Endothelial cell of umbilical vein (primary cell): ENCODE results near the gene SMURF1. TPM values are rescaled to one million over a fixed set of nuclear protein-coding genes. Genes with fewer than 3 reads are reported as not detected.

Source experiments
- BruUV-seq: library from RNA; stranded (reverse); fragments of 400-500 nt; replicated peaks from 2 replicates; lab custom pipeline; 2021; lab: Mats Ljungman, UMichigan
- CTCF ChIA-PET: fragments of 300-600, 350-600 bp; sonication (Branson Sonifier 250); formaldehyde crosslinking; loops from one replicate; lab custom pipeline; 2021; ENCODE audit warnings: antibody characterized with exemption, inconsistent platforms; lab: Charles Lee
- POLR2A ChIA-PET: fragments of 300-600, 350-600 bp; sonication (Branson Sonifier 250); formaldehyde crosslinking; loops from one replicate; lab custom pipeline; 2021; ENCODE audit warnings: antibody characterized with exemption, inconsistent platforms; lab: Charles Lee
- DNase-seq: peaks from one replicate; pipeline ENCODE4 v3.0.0-alpha.2; 2011; ENCODE audit warnings: low read depth, low spot score
- FAIRE-seq: peaks from 2 replicates; lab custom pipeline; 2011; peaks lifted over from hg19 to GRCh38; lab: Jason Lieb, UNC
- H2AFZ ChIP-seq: 2 replicates; pipeline ENCODE4 v1.6.0; 2012; ENCODE audit warnings: low read depth, low read length, control low read depth, inconsistent platforms
- H3K27ac ChIP-seq: 2 replicates; pipeline ENCODE4 v1.5.1; 2011; ENCODE audit warnings: low read depth, mild to moderate bottlenecking, control low read depth, low read length, moderate library complexity; ENCODE audit not compliant: insufficient read depth
- H3K27me3 ChIP-seq, 2 experiments: 2 replicates each; pipeline versions ENCODE4 v1.6.0 to v1.6.1; 2011; ENCODE audit warnings: low read length in 2 of 2, mixed read lengths in 1 of 2; ENCODE audit not compliant: control insufficient read depth in 2 of 2, insufficient read depth in 2 of 2
- H3K36me3 ChIP-seq, 2 experiments: 2 replicates in 1 of 2; 3 replicates in 1 of 2; pipeline ENCODE4 v1.5.1; 2011; ENCODE audit warnings: low read length in 2 of 2, mild to moderate bottlenecking in 1 of 2, moderate library complexity in 1 of 2; ENCODE audit not compliant: control insufficient read depth in 2 of 2, insufficient read depth in 2 of 2; ENCODE audit errors: extremely low read depth in 1 of 2
- H3K4me1 ChIP-seq: 3 replicates; pipeline ENCODE4 v1.5.1; 2011; ENCODE audit warnings: mild to moderate bottlenecking, low read length; ENCODE audit not compliant: control insufficient read depth, insufficient read depth; ENCODE audit errors: extremely low read depth
- H3K4me2 ChIP-seq: 2 replicates; pipeline ENCODE4 v1.6.1; 2011; ENCODE audit warnings: low read length, control low read depth, mixed read lengths; ENCODE audit not compliant: insufficient read depth
- H3K4me3 ChIP-seq, 3 experiments: fragments of 200-600 bp in 1 of 3; sonication (generic), shearing (Covaris generic) in 1 of 3; replicated peaks in 1 of 3; 2 replicates each; pipeline ENCODE4 v1.5.1; 2011 to 2016; ENCODE audit warnings: control low read depth in 3 of 3, low read length in 3 of 3, mild to moderate bottlenecking in 2 of 3, inconsistent platforms in 1 of 3, low read depth in 1 of 3, moderate library complexity in 1 of 3; ENCODE audit not compliant: insufficient read depth in 1 of 3
- H3K79me2 ChIP-seq: 2 replicates; pipeline ENCODE4 v1.6.0; 2012; ENCODE audit warnings: low read length, inconsistent platforms; ENCODE audit not compliant: control insufficient read depth, insufficient read depth
- H3K9ac ChIP-seq: replicated peaks from 2 replicates; pipeline ENCODE3; 2011; ENCODE audit warnings: low read length, control low read depth; ENCODE audit not compliant: insufficient read depth; ENCODE audit errors: extremely low read depth
- H3K9me1 ChIP-seq: replicated peaks from 3 replicates; pipeline ENCODE4 v1.6.0; 2011; ENCODE audit warnings: mild to moderate bottlenecking, low read length; ENCODE audit not compliant: control insufficient read depth, insufficient read depth; ENCODE audit errors: extremely low read depth
- H3K9me3 ChIP-seq: replicated peaks from 2 replicates; pipeline ENCODE4 v1.5.1; 2012; ENCODE audit warnings: low read length, inconsistent platforms; ENCODE audit not compliant: control insufficient read depth, insufficient read depth
- H4K20me1 ChIP-seq: replicated peaks from 2 replicates; pipeline ENCODE3; 2011; ENCODE audit warnings: mild to moderate bottlenecking, low read length; ENCODE audit not compliant: control insufficient read depth, insufficient read depth; ENCODE audit errors: extremely low read depth
- CTCF ChIP-seq, 2 donors: IDR thresholded peaks; 1 replicate in 1 of 2; 2 replicates in 1 of 2; pipeline ENCODE4 v1.5.1; 2011; ENCODE audit warnings: low read length in 2 of 2, mild to moderate bottlenecking in 2 of 2, moderate library complexity in 2 of 2, control low read depth in 1 of 2, inconsistent platforms in 1 of 2, low read depth in 1 of 2; ENCODE audit not compliant: insufficient read depth in 1 of 2; ENCODE audit errors: extremely low read depth in 1 of 2
- EZH2 ChIP-seq: IDR thresholded peaks from 2 replicates; pipeline ENCODE4 v1.6.1; 2012; ENCODE audit warnings: borderline replicate concordance, low read depth, mild to moderate bottlenecking, moderate library complexity, low read length, inconsistent platforms; ENCODE audit not compliant: severe bottlenecking
- FOS ChIP-seq: IDR thresholded peaks from 2 replicates; pipeline ENCODE4 v1.6.1; 2011; ENCODE audit warnings: mild to moderate bottlenecking, low read length, moderate library complexity, borderline replicate concordance; ENCODE audit not compliant: insufficient read depth
- GATA2 ChIP-seq: IDR thresholded peaks from 2 replicates; pipeline ENCODE4 v1.7.0; 2011; ENCODE audit warnings: low read depth, mild to moderate bottlenecking, moderate library complexity, mixed read lengths, low read length; ENCODE audit not compliant: insufficient read length, insufficient read depth
- JUN ChIP-seq: IDR thresholded peaks from 2 replicates; pipeline ENCODE4 v1.6.1; 2011; ENCODE audit warnings: borderline replicate concordance, low read depth; ENCODE audit not compliant: insufficient read length, insufficient read depth
- MAX ChIP-seq: IDR thresholded peaks from 2 replicates; pipeline ENCODE4 v1.6.1; 2011; ENCODE audit not compliant: insufficient read depth, insufficient read length
- MYC ChIP-seq: IDR thresholded peaks from one replicate; pipeline ENCODE4 v1.6.1; 2011; ENCODE audit warnings: mild to moderate bottlenecking, low read depth, low read length
- POLR2A ChIP-seq: IDR thresholded peaks from 2 replicates; pipeline ENCODE4 v1.6.1; 2012; ENCODE audit warnings: low read depth, mild to moderate bottlenecking, control low read depth, low read length
- POLR2AphosphoS5 ChIP-seq: IDR thresholded peaks from 2 replicates; pipeline ENCODE4 v1.6.1; 2012; ENCODE audit warnings: low read depth, mild to moderate bottlenecking, control low read depth, low read length, moderate library complexity; ENCODE audit not compliant: insufficient read depth
- dilution Hi-C: fragments of 300-500 bp; cut with MboI; formaldehyde crosslinking; loops from one replicate; pipeline ENCODE4 v1.15.0; 2019; ENCODE audit warnings: low sequenced_read_pairs; ENCODE audit not compliant: extremely low pct_ligation_motif_present
- intact Hi-C: fragments of 100-400 bp; cut with micrococcal nuclease; formaldehyde crosslinking; loops from one replicate; pipeline ENCODE4 v1.10.0; 2022
- polyA plus RNA-seq, 4 experiments: library from polyadenylated mRNA; depleted of rRNA in 3 of 4; stranded (reverse) in 3 of 4; unstranded in 1 of 4; fragments of >200 nt; gene quantifications; 2 replicates each; pipeline versions ENCODE4 v1.2.1 to v1.2.3, GENCODE V29; 2011 to 2012; ENCODE audit warnings: missing spikeins in 1 of 4
- total RNA-seq: library from RNA; stranded (reverse); gene quantifications from 2 replicates; pipeline ENCODE4 v1.2.3, GENCODE V29; 2021

The SMURF1 gene
- total and polyA plus RNA-seq, 2 donors (not counting 3 experiments of a cell fraction or from before 2014, with no cell fraction given), result 11.5 to 22.8 TPM

GRCh38 chr7:98995523-98996149, 148.3 kb downstream of the SMURF1 start:
- dilution Hi-C loops, result no loop called here
- Histone ChIP-seq H4K20me1 (no peaks in the 10 kb centered on the region), H3K27me3 (no peaks in the 10 kb centered on the region), H3K79me2 (no peaks in the 10 kb centered on the region), H3K9me1 (no peaks in the 10 kb centered on the region), H3K4me1 (no peaks in the 10 kb centered on the region), H3K9me3 (no peaks in the 10 kb centered on the region), H3K27ac (no peak overlapping the region), H3K9ac (no peak overlapping the region), H3K4me3 (no peak overlapping the region), H3K36me3 (peaks cover 7 to 62% of the 10 kb centered on the region in 2 experiments), H3K4me2 (no peak overlapping the region), H2AFZ (no peak overlapping the region)
- DNase-seq (no peak), FAIRE-seq (no peak)
- ChIA-PET POLR2A (no interaction called here), CTCF (no interaction called here)
- BruUV-seq, result no TSS peak
- intact Hi-C loops, result no loop called here
- TF ChIP-seq POLR2AphosphoS5, result no peak
- no peak for TF ChIP-seq EZH2
- TF ChIP-seq FOS, result no peak
- no peak for TF ChIP-seq JUN
- no peak for TF ChIP-seq GATA2

- no peak for DNase-seq
- no peak overlapping the region for H3K27ac ChIP-seq
- no TSS peak for BruUV-seq
- no peak for FAIRE-seq
- H3K4me1 ChIP-seq, result no peaks in the 10 kb centered on the region
- POLR2A ChIA-PET, result no interaction called here
- H3K9ac ChIP-seq, result no peak overlapping the region
- dilution Hi-C loops (no loop called here), intact Hi-C loops (no loop called here)
- H3K79me2 ChIP-seq, result no peaks in the 10 kb centered on the region
- CTCF ChIA-PET, result no interaction called here
- peaks cover 10 to 59% of the 10 kb centered on the region in 2 experiments for H3K36me3 ChIP-seq
- no peak overlapping the region for H3K4me2 ChIP-seq
- no peak overlapping the region for H3K4me3 ChIP-seq
- no peak overlapping the region for H2AFZ ChIP-seq
- TF ChIP-seq EZH2, result no peak
- TF ChIP-seq FOS, result no peak
- no peak for TF ChIP-seq POLR2AphosphoS5
- TF ChIP-seq CTCF (IDR thresholded peaks at IDR 0.05; ENCODE audit: extremely low read depth in 1 of 2, insufficient read depth in 1 of 2, low read depth in 1 of 2, low read length in 2 of 2), result no peak
- TF ChIP-seq POLR2A, result no peak
- no peak for TF ChIP-seq GATA2
- no peak for TF ChIP-seq MYC
- no peak for TF ChIP-seq MAX
- no peak for TF ChIP-seq JUN
- no peaks in the 10 kb centered on the region for H4K20me1 ChIP-seq
- no peaks in the 10 kb centered on the region for H3K9me1 ChIP-seq
- no peaks in the 10 kb centered on the region for H3K9me3 ChIP-seq
- H3K27me3 ChIP-seq, result no peaks in the 10 kb centered on the region
These were observed 148.8 kb downstream of the SMURF1 start for GRCh38 chr7:98995111-98995510.
